GM10248 (cell line): Measurements from ENCODE around the gene AQR.

Experiments used
- CTCF ChIA-PET: fragments of 300-600 bp; sonication (Branson Sonifier 250); formaldehyde crosslinking; extraction: SDS; loops from one replicate; lab custom pipeline; 2021; ENCODE audit warnings: antibody characterized with exemption; lab: Yijun Ruan, JAX
- POLR2A ChIA-PET: fragments of 350-650 bp; sonication (Branson Sonifier 250); formaldehyde crosslinking; extraction: SDS; loops from one replicate; lab custom pipeline; 2020; ENCODE audit warnings: antibody characterized with exemption; lab: Yijun Ruan, JAX
- DNase-seq: peaks from one replicate; pipeline ENCODE4 v3.0.0; 2012; ENCODE audit errors: extremely low spot score
- TF ChIP-seq, protein P1 (sequence below): IDR thresholded peaks from 2 replicates; pipeline ENCODE4 v1.5.1; 2012; ENCODE audit warnings: mild to moderate bottlenecking, low read depth; ENCODE audit errors: extremely low read depth, missing control alignments, control extremely low read depth

Gene AQR

DNA sequence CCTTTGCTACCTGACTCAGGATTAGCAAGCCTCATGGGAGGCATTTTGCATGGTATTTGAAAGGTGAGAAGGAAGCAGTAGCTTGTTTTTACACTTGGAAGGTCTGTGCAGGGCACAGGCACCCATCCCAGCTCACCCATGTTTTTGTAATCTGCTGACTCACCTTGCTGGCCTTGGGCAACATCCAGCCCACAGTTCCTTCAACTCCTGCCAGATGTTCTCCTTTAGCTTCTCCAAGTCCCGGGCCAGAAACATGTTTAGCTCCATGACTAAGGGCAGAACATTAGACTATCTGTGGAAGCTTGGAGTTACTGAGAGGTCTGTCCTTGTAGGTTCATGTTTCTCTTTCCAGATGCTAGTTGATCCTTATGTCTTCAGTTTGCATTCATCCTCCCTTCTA, 31.0 kb upstream of the AQR start:
- CTCF ChIA-PET, result interaction anchor here (0.9 to 1.2 kb wide), 2 partner anchors 12 to 31 kb away, joined by 3 read pairs; partner anchors contain the start of gene AQR
- TF ChIP-seq, protein P1, sequence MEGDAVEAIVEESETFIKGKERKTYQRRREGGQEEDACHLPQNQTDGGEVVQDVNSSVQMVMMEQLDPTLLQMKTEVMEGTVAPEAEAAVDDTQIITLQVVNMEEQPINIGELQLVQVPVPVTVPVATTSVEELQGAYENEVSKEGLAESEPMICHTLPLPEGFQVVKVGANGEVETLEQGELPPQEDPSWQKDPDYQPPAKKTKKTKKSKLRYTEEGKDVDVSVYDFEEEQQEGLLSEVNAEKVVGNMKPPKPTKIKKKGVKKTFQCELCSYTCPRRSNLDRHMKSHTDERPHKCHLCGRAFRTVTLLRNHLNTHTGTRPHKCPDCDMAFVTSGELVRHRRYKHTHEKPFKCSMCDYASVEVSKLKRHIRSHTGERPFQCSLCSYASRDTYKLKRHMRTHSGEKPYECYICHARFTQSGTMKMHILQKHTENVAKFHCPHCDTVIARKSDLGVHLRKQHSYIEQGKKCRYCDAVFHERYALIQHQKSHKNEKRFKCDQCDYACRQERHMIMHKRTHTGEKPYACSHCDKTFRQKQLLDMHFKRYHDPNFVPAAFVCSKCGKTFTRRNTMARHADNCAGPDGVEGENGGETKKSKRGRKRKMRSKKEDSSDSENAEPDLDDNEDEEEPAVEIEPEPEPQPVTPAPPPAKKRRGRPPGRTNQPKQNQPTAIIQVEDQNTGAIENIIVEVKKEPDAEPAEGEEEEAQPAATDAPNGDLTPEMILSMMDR, result no peak
- POLR2A ChIA-PET, result no interaction called here
- no peak for DNase-seq

DNA sequence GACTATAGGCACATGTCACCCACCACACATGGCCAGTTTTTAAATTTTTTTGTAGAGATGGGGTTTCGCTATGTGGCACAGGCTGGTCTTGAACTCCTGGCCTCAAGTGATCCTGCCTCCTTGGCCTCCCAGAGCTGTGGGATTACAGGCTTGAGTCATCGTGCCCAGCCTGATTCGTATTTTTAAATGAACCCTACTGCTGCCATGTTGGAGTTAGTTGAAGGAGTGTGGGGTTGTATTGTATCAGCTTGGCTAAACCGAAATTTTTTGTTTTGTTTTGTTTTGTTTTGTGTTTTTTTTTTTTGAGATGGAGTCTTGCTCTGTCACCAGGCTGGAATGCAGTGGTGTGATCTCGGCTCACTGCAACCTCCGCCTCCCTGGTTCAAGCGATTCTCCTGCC, 30.4 kb upstream of the AQR start:
- POLR2A ChIA-PET, result no interaction called here

DNA sequence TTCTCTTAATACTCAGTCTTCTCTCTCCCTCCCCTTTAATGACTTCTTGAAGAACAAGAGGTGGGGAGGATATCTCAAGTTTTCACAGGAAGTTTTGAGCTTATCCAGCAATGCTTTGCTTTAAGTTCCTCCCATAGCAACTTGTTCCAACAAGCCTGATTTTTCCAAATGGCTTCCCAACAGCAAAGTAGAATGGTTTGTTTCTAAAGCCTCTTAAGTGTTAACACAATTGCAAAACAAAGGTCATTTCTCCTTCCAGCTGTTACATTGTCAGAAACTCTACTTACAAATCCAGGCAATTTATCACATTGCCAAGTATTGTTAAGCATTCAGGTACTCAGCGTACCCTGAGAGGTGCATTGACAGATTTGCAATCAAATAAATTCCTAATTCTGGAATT, 25.4 kb upstream of the AQR start:
- no peak for DNase-seq
- POLR2A ChIA-PET, result no interaction called here
- CTCF ChIA-PET, result interaction anchor here (0.7 kb wide), 1 partner anchor 9 kb away, joined by 3 read pairs; no protein-coding TSS in a partner anchor
- TF ChIP-seq, protein P1, result no peak

More for the DNA sequence above, 30.4 kb upstream of the AQR start:
- TF ChIP-seq, protein P1, result no peak
- CTCF ChIA-PET, result interaction anchor here (1.2 kb wide), 1 partner anchor 31 kb away, joined by 3 read pairs; the partner anchor contains the start of gene AQR
- DNase-seq, result no peak

DNA sequence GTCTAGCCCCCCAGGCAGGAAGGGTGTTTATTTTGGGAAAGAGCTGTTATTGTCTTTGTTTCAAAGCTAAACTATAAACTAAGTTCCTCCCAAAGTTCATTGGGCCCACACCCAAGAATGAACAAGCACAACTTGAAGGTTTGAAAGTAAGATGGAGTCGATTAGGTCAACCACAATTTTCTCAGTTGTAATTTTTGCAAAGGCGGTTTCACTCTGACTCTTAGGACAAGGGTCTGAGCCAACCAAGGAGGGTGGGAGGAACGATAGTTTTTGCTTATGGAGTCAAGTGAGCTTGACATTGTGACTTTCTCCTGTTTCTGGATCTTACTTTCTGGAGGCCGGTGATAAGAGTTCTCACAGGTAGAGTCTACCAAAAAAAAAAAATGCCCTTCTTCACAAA, 24.3 kb upstream of the AQR start:
- peak; percentile 76 for DNase-seq
- TF ChIP-seq, protein P1, result no peak
- POLR2A ChIA-PET, result no interaction called here
- CTCF ChIA-PET, result interaction anchor here (1.8 kb wide), 1 partner anchor 24 kb away, joined by 5 read pairs; the partner anchor contains the start of gene AQR

DNA sequence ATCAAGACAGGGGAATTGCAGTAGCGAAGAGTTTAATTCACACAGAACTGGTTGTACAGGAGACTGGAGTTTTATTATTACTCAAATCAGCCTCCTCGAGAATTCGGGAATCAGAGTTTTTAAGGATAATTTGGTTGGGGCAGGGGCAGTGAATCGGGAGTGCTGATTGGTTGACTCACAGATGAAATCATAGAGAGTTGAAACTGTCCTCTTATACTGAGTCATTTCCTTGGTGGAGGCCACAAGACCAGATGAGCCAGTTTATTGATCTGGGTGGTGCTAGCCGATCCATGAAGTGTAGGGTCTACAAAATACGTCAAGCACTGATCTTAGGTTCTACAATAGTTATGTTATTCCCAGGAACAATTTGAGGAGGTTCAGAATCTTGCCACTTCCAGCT, 23.9 kb upstream of the AQR start:
- DNase-seq, result no peak
- ChIA-PET POLR2A (no interaction called here), CTCF (interaction anchor here (1.8 kb wide), 1 partner anchor 24 kb away, joined by 5 read pairs; the partner anchor contains the start of gene AQR)
- TF ChIP-seq, protein P1, result no peak

DNA sequence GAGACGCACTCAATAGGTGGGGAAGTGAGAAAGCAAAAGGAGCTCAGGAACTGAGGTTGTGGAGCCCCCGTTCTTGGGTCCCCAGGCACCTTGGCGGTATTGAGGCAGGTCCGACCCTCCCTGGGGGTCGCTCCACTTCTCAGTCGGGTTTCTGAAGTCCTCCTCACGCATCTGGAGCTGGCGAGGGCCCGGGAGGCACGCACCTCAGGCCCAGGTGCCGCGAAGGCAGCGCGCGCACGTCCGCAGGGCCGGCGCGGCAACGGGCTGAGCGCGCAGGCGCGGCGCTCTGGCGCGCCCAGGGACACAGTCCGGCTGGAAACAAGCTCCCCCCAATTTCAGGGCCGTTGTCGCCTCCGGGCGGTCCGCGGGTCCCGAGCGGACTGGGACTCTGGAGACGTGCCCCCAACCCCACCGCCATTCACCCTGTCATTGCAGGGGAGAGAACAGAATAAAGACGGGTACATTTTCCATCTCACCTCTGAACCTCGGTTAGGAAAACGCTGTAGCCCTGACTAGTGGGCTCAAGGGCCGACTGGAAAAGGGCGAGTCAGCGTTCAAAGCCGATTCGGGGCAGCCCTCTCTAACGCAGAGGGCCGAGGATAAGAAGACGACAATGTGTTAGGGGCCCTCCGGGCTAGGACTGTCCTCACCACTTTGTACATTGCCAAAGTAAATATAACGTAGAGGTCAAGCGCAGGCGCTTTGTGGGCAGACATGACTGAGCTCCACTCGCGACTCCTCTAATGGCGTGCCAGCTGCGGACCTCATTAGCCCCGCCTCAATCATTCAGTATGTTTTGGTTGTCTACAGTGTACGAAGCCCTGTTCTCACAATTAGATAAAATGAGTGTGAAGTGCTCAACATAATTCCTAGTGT, 18.7 kb upstream of the AQR start, which contains the start of gene ZNF770:
ZNF770 (minus strand) TSS at position 261 of the 876 bp plus-strand sequence. CDS start 4,853 bp downstream, outside the sequence.
- ChIA-PET CTCF (interaction anchor here (1.3 to 1.9 kb wide), 4 partner anchors 13 to 18 kb away, joined by 3 to 14 read pairs (median 5); partner anchors contain the start of gene AQR), POLR2A (interaction anchor here (0.6 to 2.6 kb wide), 2 partner anchors 19 to 128 kb away, joined by 3 to 16 read pairs; partner anchors contain the start of gene AQR)
- DNase-seq, result peak; percentile 86
- TF ChIP-seq, protein P1, result no peak
